ENCODE data around the gene SMG9. TPM values are rescaled to one million over a fixed set of nuclear protein-coding genes. Genes with fewer than 3 reads are reported as not detected.
"Not testable (repeated sequence)": the region's sequence is repeated elsewhere in the genome, so short reads cannot be mapped to it uniquely, and the experiment has no call there.

SMG9 gene
- total and polyA plus RNA-seq, 2 of the 13 experiments (the other 11 are each of a cell fraction or from before 2014, with no cell fraction given): 16.1 to 18.7 TPM

GRCh38 chr19:43776286-43776685, 21.5 kb upstream of the SMG9 start:
- Histone ChIP-seq H3K4me3 (replicated peaks in 1 of 3; ENCODE audit: insufficient read depth in 1 of 3, low read depth in 2 of 3, low read length in 3 of 3) (no peak overlapping the region), H3K4me1 (ENCODE audit: insufficient read depth, low read length) (peaks cover 40% of the 10 kb centered on the region), H3K4me2 (ENCODE audit: low read depth, low read length) (no peak overlapping the region), H3K36me3 (replicated peaks in 1 of 2; ENCODE audit: control insufficient read depth in 1 of 2, insufficient read depth in 2 of 2, low read length in 2 of 2) (no peaks in the 10 kb centered on the region), H3K27me3 (ENCODE audit: control insufficient read depth in 1 of 2, insufficient read depth in 2 of 2, low read length in 2 of 2) (peaks cover 1 to 17% of the 10 kb centered on the region in 2 experiments; a peak in 3 of 5 replicates), H4K20me1 (ENCODE audit: insufficient read depth, low read length) (no peaks in the 10 kb centered on the region), H3K9ac (ENCODE audit: insufficient read depth, low read depth, low read length) (no peak overlapping the region), H3K79me2 (ENCODE audit: insufficient read depth, low read length) (no peaks in the 10 kb centered on the region), H2AFZ (ENCODE audit: low read length) (no peak overlapping the region), H3K27ac (ENCODE audit: extremely low read length, insufficient read depth, low read length) (no peak overlapping the region), H3K9me3 (ENCODE audit: low read length) (no peaks in the 10 kb centered on the region)
- CTCF ChIA-PET (ENCODE audit: low intra/inter-chr PET ratio, low total read pairs): no interaction called here
- POLR2A ChIA-PET: interaction anchor here (0.8 kb wide), 1 partner anchor 22 kb away, joined by 3 read pairs; the partner anchor contains the start of gene SMG9
- peak; percentile 90 to 93 for TF ChIP-seq MAFK (conservative IDR thresholded peaks at IDR 0.05 in 1 of 2, IDR thresholded peaks at IDR 0.05 in 1 of 2; ENCODE audit: low read length in 2 of 2)
- TF ChIP-seq ISX (CRISPR knock-in tag; conservative IDR thresholded peaks at IDR 0.05): no peak
- TF ChIP-seq ZNF263 (CRISPR knock-in tag; IDR thresholded peaks at IDR 0.05): no peak
- TF ChIP-seq MAFF (IDR thresholded peaks at IDR 0.05; ENCODE audit: low read depth, low read length): peak; percentile 89
- ATAC-seq (no peak), FAIRE-seq (no peak), DNase-seq (ENCODE audit: low spot score) (no peak)
- no TSS peak for BruUV-seq (replicated peaks)
- intact Hi-C loops (cut with micrococcal nuclease; ENCODE audit: unreplicated experiment): no loop called here
- in situ Hi-C loops (cut with HindIII; ENCODE audit: extremely low pct_ligation_motif_present, low pct_unique_long_range_greater_than_20kb): no loop called here
- 48% methylated on average over 9 of the region's 11 CpGs for WGBS (ENCODE audit: low lambda C conversion rate)

GRCh38 chr19:43775299-43775890, 20.6 kb upstream of the SMG9 start:
- POLR2A ChIA-PET: interaction anchor here (0.8 to 1.8 kb wide), 2 partner anchors 21 kb away, joined by 3 to 8 read pairs; partner anchors contain the start of gene SMG9
- FAIRE-seq: no peak
- H4K20me1 ChIP-seq (ENCODE audit: insufficient read depth, low read length): no peaks in the 10 kb centered on the region
- H3K4me2 ChIP-seq (ENCODE audit: low read depth, low read length): no peak overlapping the region
- H3K9me3 ChIP-seq (ENCODE audit: low read length): no peaks in the 10 kb centered on the region
- ATAC-seq: no peak
- no peak overlapping the region for H2AFZ ChIP-seq (ENCODE audit: low read length)
- WGBS (ENCODE audit: low lambda C conversion rate): 72% methylated on average over 7 of the region's 7 CpGs
- BruUV-seq (replicated peaks): no TSS peak
- CTCF ChIA-PET (ENCODE audit: low intra/inter-chr PET ratio, low total read pairs): interaction anchor here (1.2 to 1.6 kb wide), 2 partner anchors 9 to 11 kb away, joined by 4 read pairs; no protein-coding TSS in a partner anchor
- H3K79me2 ChIP-seq (ENCODE audit: insufficient read depth, low read length): no peaks in the 10 kb centered on the region
- peaks cover 1 to 17% of the 10 kb centered on the region in 2 experiments; a peak in 3 of 5 replicates for H3K27me3 ChIP-seq (ENCODE audit: control insufficient read depth in 1 of 2, insufficient read depth in 2 of 2, low read length in 2 of 2)
- no peak overlapping the region for H3K4me3 ChIP-seq (replicated peaks in 1 of 3; ENCODE audit: insufficient read depth in 1 of 3, low read depth in 2 of 3, low read length in 3 of 3)
- no peak overlapping the region for H3K27ac ChIP-seq (ENCODE audit: extremely low read length, insufficient read depth, low read length)
- intact Hi-C loops (cut with micrococcal nuclease; ENCODE audit: unreplicated experiment) (no loop called here), in situ Hi-C loops (cut with HindIII; ENCODE audit: extremely low pct_ligation_motif_present, low pct_unique_long_range_greater_than_20kb) (no loop called here)
- H3K9ac ChIP-seq (ENCODE audit: insufficient read depth, low read depth, low read length): no peak overlapping the region
- no peak for DNase-seq (ENCODE audit: low spot score)
- H3K36me3 ChIP-seq (replicated peaks in 1 of 2; ENCODE audit: control insufficient read depth in 1 of 2, insufficient read depth in 2 of 2, low read length in 2 of 2): no peaks in the 10 kb centered on the region
- TF ChIP-seq ZNF337 (CRISPR knock-in tag; IDR thresholded peaks at IDR 0.05; ENCODE audit: borderline replicate concordance, low read depth) (no peak), ATF7 (IDR thresholded peaks at IDR 0.05) (no peak), ATF7 (CRISPR knock-in tag; IDR thresholded peaks at IDR 0.05) (no peak), SIN3A (IDR thresholded peaks at IDR 0.05; ENCODE audit: borderline replicate concordance, low read depth, low read length) (no peak), THAP11 (CRISPR knock-in tag; IDR thresholded peaks at IDR 0.05) (no peak), ZNF629 (CRISPR knock-in tag; conservative IDR thresholded peaks at IDR 0.05) (peak; percentile 45)
- peaks cover 32% of the 10 kb centered on the region for H3K4me1 ChIP-seq (ENCODE audit: insufficient read depth, low read length)

GRCh38 chr19:43774940-43775258, 20.1 kb upstream of the SMG9 start:
- ATAC-seq; DNase-seq (ENCODE audit: low spot score); H3K9me3 ChIP-seq (ENCODE audit: low read length); H3K27ac ChIP-seq (ENCODE audit: extremely low read length, insufficient read depth, low read length); intact Hi-C loops (cut with micrococcal nuclease; ENCODE audit: unreplicated experiment); H2AFZ ChIP-seq (ENCODE audit: low read length); FAIRE-seq; H3K79me2 ChIP-seq (ENCODE audit: insufficient read depth, low read length); H4K20me1 ChIP-seq (ENCODE audit: insufficient read depth, low read length); BruUV-seq (replicated peaks); H3K9ac ChIP-seq (ENCODE audit: insufficient read depth, low read depth, low read length); H3K36me3 ChIP-seq (replicated peaks in 1 of 2; ENCODE audit: control insufficient read depth in 1 of 2, insufficient read depth in 2 of 2, low read length in 2 of 2); in situ Hi-C loops (cut with HindIII; ENCODE audit: extremely low pct_ligation_motif_present, low pct_unique_long_range_greater_than_20kb): not testable (repeated sequence)
- POLR2A ChIA-PET: interaction anchor here (0.9 to 1.8 kb wide), 2 partner anchors 16 to 20 kb away, joined by 4 to 8 read pairs; partner anchors contain the start of gene SMG9
- H3K4me2 ChIP-seq (ENCODE audit: low read depth, low read length): peak overlapping the region; percentile 75
- WGBS (ENCODE audit: low lambda C conversion rate): 77% methylated on average over 11 of the region's 11 CpGs
- peak overlapping the region in 2 of 3 experiments; percentile 56 to 68; a peak in 4 of 6 replicates for H3K4me3 ChIP-seq (replicated peaks in 1 of 3; ENCODE audit: insufficient read depth in 1 of 3, low read depth in 2 of 3, low read length in 3 of 3)
- CTCF ChIA-PET (ENCODE audit: low intra/inter-chr PET ratio, low total read pairs): interaction anchor here (1.2 to 1.6 kb wide), 4 partner anchors 9 to 30 kb away, joined by 3 to 4 read pairs (median 4); no protein-coding TSS in a partner anchor
- H3K4me1 ChIP-seq (ENCODE audit: insufficient read depth, low read length): peaks cover 27% of the 10 kb centered on the region
- H3K27me3 ChIP-seq (ENCODE audit: control insufficient read depth in 1 of 2, insufficient read depth in 2 of 2, low read length in 2 of 2): peaks cover 1 to 17% of the 10 kb centered on the region in 2 experiments; a peak in 3 of 5 replicates

Measured in HepG2 (cell line).